GM13976 (cell line): ENCODE data around the gene EDN1.

Source experiments
- DNase-seq: peaks from one replicate; pipeline ENCODE4 v3.0.0; 2012; ENCODE audit warnings: low spot score
- in situ Hi-C: fragments of 300-500 bp; cut with MboI; formaldehyde crosslinking; loops from one replicate; pipeline ENCODE4 v1.12.0; 2022; ENCODE audit warnings: low sequenced_read_pairs, mixed read lengths, inconsistent platforms; ENCODE audit not compliant: unreplicated experiment
- TF ChIP-seq, protein P1 (sequence below): IDR thresholded peaks from 2 replicates; pipeline ENCODE4 v1.5.1; 2012; ENCODE audit warnings: borderline replicate concordance, mild to moderate bottlenecking; ENCODE audit not compliant: insufficient read depth; ENCODE audit errors: extremely low read depth, missing control alignments, control extremely low read depth

The EDN1 gene

DNA sequence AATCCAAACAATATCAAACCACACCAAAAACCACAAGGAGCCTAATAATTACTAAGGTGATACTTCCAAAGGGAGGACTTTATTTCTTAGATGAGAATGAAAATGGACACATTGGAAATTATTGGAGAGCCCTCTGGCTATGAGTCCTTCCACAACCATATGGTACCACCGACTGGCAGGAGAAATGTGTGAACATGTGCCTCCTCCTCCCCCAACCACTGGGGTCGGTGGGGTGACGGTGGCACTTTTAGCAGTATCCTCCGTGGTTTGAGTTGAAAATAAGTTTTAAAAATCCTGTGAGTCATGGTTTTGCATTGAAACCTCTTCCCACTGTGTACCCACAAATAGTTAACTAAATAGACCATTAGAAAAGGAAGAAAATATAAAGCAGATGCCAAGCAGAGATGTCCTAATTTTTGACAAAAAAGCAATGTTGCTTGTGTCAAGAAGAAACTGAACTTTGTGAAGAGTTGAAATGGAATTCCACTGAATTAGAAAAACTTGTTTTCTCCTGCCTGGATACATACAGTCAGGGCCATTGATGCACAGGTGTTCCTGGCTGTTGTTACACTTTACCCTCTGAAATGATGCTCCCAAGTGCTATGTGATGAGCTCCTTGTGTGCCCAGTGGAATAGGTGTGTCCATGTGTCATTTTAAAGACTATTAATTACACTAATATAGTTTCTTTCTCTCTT is 3.2 kb downstream of the EDN1 start:
- no peak for DNase-seq
- in situ Hi-C loops: loop anchor here (10.0 kb wide), 1 partner anchor 311 kb away; no protein-coding TSS in a partner anchor
- TF ChIP-seq, protein P1, sequence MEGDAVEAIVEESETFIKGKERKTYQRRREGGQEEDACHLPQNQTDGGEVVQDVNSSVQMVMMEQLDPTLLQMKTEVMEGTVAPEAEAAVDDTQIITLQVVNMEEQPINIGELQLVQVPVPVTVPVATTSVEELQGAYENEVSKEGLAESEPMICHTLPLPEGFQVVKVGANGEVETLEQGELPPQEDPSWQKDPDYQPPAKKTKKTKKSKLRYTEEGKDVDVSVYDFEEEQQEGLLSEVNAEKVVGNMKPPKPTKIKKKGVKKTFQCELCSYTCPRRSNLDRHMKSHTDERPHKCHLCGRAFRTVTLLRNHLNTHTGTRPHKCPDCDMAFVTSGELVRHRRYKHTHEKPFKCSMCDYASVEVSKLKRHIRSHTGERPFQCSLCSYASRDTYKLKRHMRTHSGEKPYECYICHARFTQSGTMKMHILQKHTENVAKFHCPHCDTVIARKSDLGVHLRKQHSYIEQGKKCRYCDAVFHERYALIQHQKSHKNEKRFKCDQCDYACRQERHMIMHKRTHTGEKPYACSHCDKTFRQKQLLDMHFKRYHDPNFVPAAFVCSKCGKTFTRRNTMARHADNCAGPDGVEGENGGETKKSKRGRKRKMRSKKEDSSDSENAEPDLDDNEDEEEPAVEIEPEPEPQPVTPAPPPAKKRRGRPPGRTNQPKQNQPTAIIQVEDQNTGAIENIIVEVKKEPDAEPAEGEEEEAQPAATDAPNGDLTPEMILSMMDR: no peak

DNA sequence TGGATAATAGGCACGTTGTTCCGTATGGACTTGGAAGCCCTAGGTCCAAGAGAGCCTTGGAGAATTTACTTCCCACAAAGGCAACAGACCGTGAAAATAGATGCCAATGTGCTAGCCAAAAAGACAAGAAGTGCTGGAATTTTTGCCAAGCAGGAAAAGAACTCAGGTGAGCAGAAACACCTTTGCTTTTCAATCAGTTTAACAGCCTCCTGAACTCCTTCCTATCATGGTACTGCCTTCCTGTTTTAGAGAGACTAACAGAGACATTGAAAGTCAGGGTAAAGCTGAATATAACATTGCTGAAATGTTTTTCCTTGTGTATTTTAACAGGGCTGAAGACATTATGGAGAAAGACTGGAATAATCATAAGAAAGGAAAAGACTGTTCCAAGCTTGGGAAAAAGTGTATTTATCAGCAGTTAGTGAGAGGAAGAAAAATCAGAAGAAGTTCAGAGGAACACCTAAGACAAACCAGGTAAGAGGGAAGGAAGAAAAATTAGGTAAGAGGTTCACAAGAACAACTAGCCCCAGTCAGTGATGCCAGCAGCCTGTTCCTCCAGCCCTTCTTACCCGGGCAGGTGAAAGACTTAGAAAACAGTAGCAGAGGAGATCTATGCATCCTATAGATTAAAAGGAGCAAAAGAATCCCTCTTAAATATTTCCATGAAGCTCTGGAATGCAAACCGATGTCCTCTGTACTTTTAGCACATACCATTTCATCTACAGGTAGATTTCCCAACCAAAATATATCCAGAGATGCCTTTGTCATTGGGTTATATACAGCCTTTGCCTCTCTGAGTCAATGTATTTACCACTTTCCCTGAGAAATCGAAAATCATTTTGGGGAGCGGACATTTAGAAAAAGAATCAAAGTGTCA is 4.0 kb downstream of the EDN1 start:
- TF ChIP-seq, protein P1: no peak
- no peak for DNase-seq
- in situ Hi-C loops: loop anchor here (10.0 kb wide), 1 partner anchor 311 kb away; no protein-coding TSS in a partner anchor

DNA sequence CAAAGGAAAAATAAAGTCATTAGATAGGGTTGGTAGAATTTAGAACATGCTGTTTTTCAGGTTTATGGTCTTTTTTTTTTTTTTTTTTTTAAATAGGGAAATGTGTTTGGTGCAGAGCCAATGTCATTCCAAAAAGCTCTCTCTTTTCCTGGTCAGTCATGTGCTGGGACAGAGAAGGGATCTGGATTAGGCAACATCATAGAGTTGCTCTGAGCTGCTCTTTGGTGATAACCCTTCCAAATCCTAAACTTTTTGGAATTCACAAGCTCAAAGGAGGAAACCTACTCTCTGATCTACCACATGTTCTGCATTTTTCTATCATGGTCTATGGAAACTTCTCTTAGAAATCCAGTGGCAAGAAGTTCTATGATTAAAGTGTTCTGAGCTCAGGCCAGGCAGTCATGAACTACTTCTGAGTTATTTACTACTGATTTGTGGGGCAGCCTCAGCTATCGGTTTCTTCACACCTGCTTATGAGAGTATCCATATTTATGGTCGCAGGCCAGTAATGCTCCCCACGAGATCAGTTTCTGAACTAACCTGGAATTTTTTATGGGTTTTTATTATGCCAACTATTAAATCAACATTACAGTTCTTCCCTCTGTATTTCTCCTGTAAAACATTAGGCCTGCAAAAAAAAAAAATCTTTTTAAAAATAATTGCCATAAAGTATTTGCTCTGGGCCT is 4.8 kb downstream of the EDN1 start:
- DNase-seq: no peak
- in situ Hi-C loops: loop anchor here (10.0 kb wide), 1 partner anchor 310 kb away; no protein-coding TSS in a partner anchor
- TF ChIP-seq, protein P1: no peak

DNA sequence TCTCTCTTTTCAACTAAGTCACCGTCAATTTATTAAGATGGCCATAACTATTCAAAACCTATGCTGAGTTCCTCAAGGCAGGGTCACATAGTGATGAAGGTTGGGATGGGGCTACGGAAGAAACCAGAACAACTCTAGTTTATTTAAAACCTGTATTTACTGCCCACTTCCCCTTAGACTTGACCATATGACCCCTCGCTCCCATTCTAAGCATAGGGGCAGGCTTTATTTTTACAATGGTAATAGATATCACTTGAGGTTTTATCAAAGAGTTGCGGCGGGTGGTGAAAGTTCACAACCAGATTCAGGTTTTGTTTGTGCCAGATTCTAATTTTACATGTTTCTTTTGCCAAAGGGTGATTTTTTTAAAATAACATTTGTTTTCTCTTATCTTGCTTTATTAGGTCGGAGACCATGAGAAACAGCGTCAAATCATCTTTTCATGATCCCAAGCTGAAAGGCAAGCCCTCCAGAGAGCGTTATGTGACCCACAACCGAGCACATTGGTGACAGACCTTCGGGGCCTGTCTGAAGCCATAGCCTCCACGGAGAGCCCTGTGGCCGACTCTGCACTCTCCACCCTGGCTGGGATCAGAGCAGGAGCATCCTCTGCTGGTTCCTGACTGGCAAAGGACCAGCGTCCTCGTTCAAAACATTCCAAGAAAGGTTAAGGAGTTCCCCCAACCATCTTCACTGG is 5.5 kb downstream of the EDN1 start:
- in situ Hi-C loops: loop anchor here (10.0 kb wide), 1 partner anchor 309 kb away; no protein-coding TSS in a partner anchor
- DNase-seq: no peak
- TF ChIP-seq, protein P1: no peak

DNA sequence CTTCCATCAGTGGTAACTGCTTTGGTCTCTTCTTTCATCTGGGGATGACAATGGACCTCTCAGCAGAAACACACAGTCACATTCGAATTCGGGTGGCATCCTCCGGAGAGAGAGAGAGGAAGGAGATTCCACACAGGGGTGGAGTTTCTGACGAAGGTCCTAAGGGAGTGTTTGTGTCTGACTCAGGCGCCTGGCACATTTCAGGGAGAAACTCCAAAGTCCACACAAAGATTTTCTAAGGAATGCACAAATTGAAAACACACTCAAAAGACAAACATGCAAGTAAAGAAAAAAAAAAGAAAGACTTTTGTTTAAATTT is 6.1 kb downstream of the EDN1 start:
- no peak for DNase-seq
- in situ Hi-C loops: loop anchor here (10.0 kb wide), 1 partner anchor 309 kb away; no protein-coding TSS in a partner anchor
- TF ChIP-seq, protein P1: no peak

DNA sequence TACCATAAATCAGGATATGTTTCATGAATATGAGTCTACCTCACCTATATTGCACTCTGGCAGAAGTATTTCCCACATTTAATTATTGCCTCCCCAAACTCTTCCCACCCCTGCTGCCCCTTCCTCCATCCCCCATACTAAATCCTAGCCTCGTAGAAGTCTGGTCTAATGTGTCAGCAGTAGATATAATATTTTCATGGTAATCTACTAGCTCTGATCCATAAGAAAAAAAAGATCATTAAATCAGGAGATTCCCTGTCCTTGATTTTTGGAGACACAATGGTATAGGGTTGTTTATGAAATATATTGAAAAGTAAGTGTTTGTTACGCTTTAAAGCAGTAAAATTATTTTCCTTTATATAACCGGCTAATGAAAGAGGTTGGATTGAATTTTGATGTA is 6.4 kb downstream of the EDN1 start:
- in situ Hi-C loops: loop anchor here (10.0 kb wide), 1 partner anchor 308 kb away; no protein-coding TSS in a partner anchor
- no peak for DNase-seq
- TF ChIP-seq, protein P1: no peak
